Ovary (tissue), 9 donors: Measurements from ENCODE around the gene FAM149A. TPM values are rescaled to one million over a fixed set of nuclear protein-coding genes. Genes with fewer than 3 reads are reported as not detected.

Source experiments
- DNase-seq, 5 donors: peaks; one replicate each; pipeline ENCODE4 v3.0.0-alpha.2; 2019 to 2020
- H3K27ac ChIP-seq, 2 donors: fragments of 200-600 bp; one replicate each; pipeline versions ENCODE4 v1.5.1 to v1.8.0; 2019 to 2022
- H3K27me3 ChIP-seq: fragments of 200-600 bp; one replicate; pipeline ENCODE4 v1.8.0; 2022
- H3K36me3 ChIP-seq: fragments of 200-600 bp; sonication (generic); one replicate; pipeline ENCODE4 v1.5.1; 2019
- H3K4me1 ChIP-seq: one replicate; pipeline ENCODE4 v1.8.1; 2013; ENCODE audit warnings: mild to moderate bottlenecking, moderate library complexity; ENCODE audit not compliant: insufficient read depth
- H3K4me3 ChIP-seq: fragments of 200-600 bp; sonication (generic); one replicate; pipeline ENCODE4 v1.5.1; 2017
- H3K9me3 ChIP-seq, 2 donors: fragments of 200-600 bp in 1 of 2; sonication (generic) in 1 of 2; one replicate each; pipeline versions ENCODE4 v1.5.1 to v1.8.1; 2013 to 2019; ENCODE audit warnings: mild to moderate bottlenecking in 1 of 2, moderate library complexity in 1 of 2
- EP300 ChIP-seq: sonication (generic); formaldehyde crosslinking; IDR thresholded peaks from one replicate; pipeline ENCODE4 v1.6.1; 2017; ENCODE audit warnings: antibody characterized with exemption
- POLR2A ChIP-seq: fragments of 450-650 bp; IDR thresholded peaks from one replicate; pipeline ENCODE4 v1.6.1; 2017; ENCODE audit warnings: antibody characterized with exemption, mild to moderate bottlenecking, moderate library complexity
- whole genome bisulfite sequencing, 3 donors: extraction: QIAGEN DNeasy Blood & Tissue Kit in 1 of 3; methylation state at CpG; one replicate each; pipeline versions ENCODE4 v1.1.5 to v1.1.7; 2013 to 2017; 5-methylcytosine and 5-hydroxymethylcytosine counted together
- intact Hi-C, 4 donors: fragments of 100-400 bp; cut with DNase I; formaldehyde crosslinking; loops; one replicate each; pipeline versions ENCODE4 v1.11.0 to v1.15.1; 2022 to 2023
- polyA plus RNA-seq, 2 donors: library from polyadenylated mRNA; stranded (reverse); fragments of 200-250 nt in 1 of 2; fragments of 350-450 nt in 1 of 2; fragmentation: Illumina TruSeq in 1 of 2; extraction: RNeasy Lipid Tissue Mini Kit (QIAGEN cat#74804) in 1 of 2; gene quantifications; one replicate each; pipeline ENCODE4 v1.2.3, GENCODE V29; 2013 to 2014
- total RNA-seq, 7 donors: library from RNA; depleted of rRNA in 2 of 7; stranded (reverse); fragments of >200 nt in 2 of 7; fragmentation: NEBNext Ultra II Directional in 3 of 7; extraction: Animal tissue kit (Norgen Biotek cat#: 25700) in 3 of 7; gene quantifications; one replicate each; pipeline versions ENCODE4 v1.1.0 to v1.2.4, GENCODE V29; 2016 to 2023
- TF ChIP-seq, protein P1 (sequence below), 3 donors: fragments of 450-650 bp in 2 of 3; fragments of 200-600 bp in 1 of 3; IDR thresholded peaks; one replicate each; pipeline versions ENCODE4 v1.5.1 to v1.8.0; 2016 to 2022; ENCODE audit warnings: antibody characterized with exemption in 3 of 3, mild to moderate bottlenecking in 1 of 3
- donor health status: DM: no; HTN: no; CAD: no; lungs with moderate emphysema.
- donor health status: DM: no; HTN: no; CAD: no.
- donor health status: Bipolar disorder and iron deficiency.
- donor health status: DM: yes; HTN: yes; CAD: no.
- donor health status: DM: no; HTN: no; CAD: no.
- donor health status: DM: yes; HTN: yes; CAD: no.

The FAM149A gene
- total and polyA plus RNA-seq, 9 donors = 6.4 to 16.1 (median 12.7) TPM

DNA sequence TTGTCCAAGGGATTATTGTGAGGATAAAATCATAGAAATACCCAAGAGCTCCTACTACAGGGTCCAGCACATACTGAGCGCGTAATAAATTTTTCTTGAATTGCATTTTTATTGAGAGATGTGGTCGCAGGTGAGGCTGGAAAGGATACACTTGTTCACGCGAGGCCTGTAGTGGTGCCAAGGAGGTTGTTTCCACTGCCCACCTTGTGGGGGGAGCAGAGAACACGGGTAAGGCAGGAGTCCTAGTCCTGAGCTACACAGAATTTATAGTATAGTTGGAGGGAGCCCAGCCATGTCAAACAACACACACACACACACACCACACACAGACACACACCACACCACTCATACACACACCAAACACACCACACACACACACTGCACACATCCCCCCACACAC lies 55.1 kb downstream of the FAM149A start:
- H3K4me3 ChIP-seq = no peak overlapping the region
- H3K36me3 ChIP-seq = no peaks in the 10 kb centered on the region
- WGBS, 3 donors = 88 to 92% (median 90%) methylated on average over 6 of the region's 6 CpGs
- H3K27ac ChIP-seq = no peak overlapping the region
- no peak for TF ChIP-seq POLR2A
- TF ChIP-seq, protein P1, sequence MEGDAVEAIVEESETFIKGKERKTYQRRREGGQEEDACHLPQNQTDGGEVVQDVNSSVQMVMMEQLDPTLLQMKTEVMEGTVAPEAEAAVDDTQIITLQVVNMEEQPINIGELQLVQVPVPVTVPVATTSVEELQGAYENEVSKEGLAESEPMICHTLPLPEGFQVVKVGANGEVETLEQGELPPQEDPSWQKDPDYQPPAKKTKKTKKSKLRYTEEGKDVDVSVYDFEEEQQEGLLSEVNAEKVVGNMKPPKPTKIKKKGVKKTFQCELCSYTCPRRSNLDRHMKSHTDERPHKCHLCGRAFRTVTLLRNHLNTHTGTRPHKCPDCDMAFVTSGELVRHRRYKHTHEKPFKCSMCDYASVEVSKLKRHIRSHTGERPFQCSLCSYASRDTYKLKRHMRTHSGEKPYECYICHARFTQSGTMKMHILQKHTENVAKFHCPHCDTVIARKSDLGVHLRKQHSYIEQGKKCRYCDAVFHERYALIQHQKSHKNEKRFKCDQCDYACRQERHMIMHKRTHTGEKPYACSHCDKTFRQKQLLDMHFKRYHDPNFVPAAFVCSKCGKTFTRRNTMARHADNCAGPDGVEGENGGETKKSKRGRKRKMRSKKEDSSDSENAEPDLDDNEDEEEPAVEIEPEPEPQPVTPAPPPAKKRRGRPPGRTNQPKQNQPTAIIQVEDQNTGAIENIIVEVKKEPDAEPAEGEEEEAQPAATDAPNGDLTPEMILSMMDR (IDR thresholded peaks at IDR 0.05) = no peak
- TF ChIP-seq EP300 = no peak
- H3K9me3 ChIP-seq = no peaks in the 10 kb centered on the region
- DNase-seq = no peak
- no peaks in the 10 kb centered on the region for H3K27me3 ChIP-seq
- no peaks in the 10 kb centered on the region for H3K4me1 ChIP-seq
- intact Hi-C loops = no loop called here

DNA sequence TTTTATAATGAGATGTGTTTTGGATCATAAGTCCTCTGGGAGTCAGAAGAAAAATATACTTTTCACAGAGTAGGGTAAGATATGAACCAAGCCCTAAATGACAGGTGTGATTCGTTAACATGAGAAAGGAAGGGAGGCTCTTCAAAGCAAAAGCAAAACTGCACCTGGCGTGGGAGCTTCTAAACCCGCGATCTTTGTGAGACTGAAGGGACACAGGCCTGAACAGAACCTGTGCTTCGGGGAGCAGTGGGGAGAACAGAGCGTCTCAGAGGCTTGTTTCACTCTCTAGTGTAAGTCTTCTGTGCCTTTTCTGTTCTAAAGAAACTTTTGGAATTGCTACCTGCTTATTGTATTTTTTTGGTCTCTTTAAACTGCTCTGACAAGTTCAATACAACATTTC lies 56.6 kb downstream of the FAM149A start:
- Histone ChIP-seq H3K27me3 (no peaks in the 10 kb centered on the region), H3K9me3 (no peaks in the 10 kb centered on the region), H3K36me3 (no peaks in the 10 kb centered on the region), H3K27ac (no peak overlapping the region), H3K4me3 (no peak overlapping the region), H3K4me1 (no peaks in the 10 kb centered on the region)
- 56 to 59% (median 58%) methylated on average over 6 of the region's 6 CpGs for WGBS, 3 donors
- intact Hi-C loops = no loop called here
- no peak for DNase-seq
- TF ChIP-seq, protein P1 (IDR thresholded peaks at IDR 0.05) = no peak
- TF ChIP-seq EP300 (no peak), POLR2A (no peak)

- Histone ChIP-seq H3K36me3 (no peaks in the 10 kb centered on the region), H3K4me1 (no peaks in the 10 kb centered on the region), H3K4me3 (no peak overlapping the region), H3K27ac (no peak overlapping the region), H3K9me3 (no peaks in the 10 kb centered on the region), H3K27me3 (no peaks in the 10 kb centered on the region)
- TF ChIP-seq, protein P1 (IDR thresholded peaks at IDR 0.05) = no peak
- TF ChIP-seq POLR2A (no peak), EP300 (no peak)
- whole genome bisulfite sequencing, 3 donors = 89 to 92% (median 92%) methylated on average over 15 of the region's 15 CpGs
- DNase-seq = no peak
- intact Hi-C loops = no loop called here
Observed at GRCh38 chr4:186166852-186167512, 62.5 kb downstream of the FAM149A start.

- 79 to 89% (median 89%) methylated on average over 5 of the region's 5 CpGs for WGBS, 3 donors
- H3K27me3 ChIP-seq = no peaks in the 10 kb centered on the region
- TF ChIP-seq, protein P1 (IDR thresholded peaks at IDR 0.05) = no peak
- TF ChIP-seq EP300 = no peak
- TF ChIP-seq POLR2A = no peak
- H3K9me3 ChIP-seq = no peaks in the 10 kb centered on the region
- intact Hi-C loops = no loop called here
- no peak for DNase-seq
- H3K36me3 ChIP-seq = no peaks in the 10 kb centered on the region
- no peaks in the 10 kb centered on the region for H3K4me1 ChIP-seq
- H3K27ac ChIP-seq = no peak overlapping the region
- no peak overlapping the region for H3K4me3 ChIP-seq
Observed at GRCh38 chr4:186167605-186168004, 63.1 kb downstream of the FAM149A start.
